ENCODE results near the gene ABTB1. TPM values are rescaled to one million over a fixed set of nuclear protein-coding genes. Genes with fewer than 3 reads are reported as not detected.

ABTB1 gene
- total RNA-seq, 1 experiment from 2014 or later, result 3.6 TPM

DNA sequence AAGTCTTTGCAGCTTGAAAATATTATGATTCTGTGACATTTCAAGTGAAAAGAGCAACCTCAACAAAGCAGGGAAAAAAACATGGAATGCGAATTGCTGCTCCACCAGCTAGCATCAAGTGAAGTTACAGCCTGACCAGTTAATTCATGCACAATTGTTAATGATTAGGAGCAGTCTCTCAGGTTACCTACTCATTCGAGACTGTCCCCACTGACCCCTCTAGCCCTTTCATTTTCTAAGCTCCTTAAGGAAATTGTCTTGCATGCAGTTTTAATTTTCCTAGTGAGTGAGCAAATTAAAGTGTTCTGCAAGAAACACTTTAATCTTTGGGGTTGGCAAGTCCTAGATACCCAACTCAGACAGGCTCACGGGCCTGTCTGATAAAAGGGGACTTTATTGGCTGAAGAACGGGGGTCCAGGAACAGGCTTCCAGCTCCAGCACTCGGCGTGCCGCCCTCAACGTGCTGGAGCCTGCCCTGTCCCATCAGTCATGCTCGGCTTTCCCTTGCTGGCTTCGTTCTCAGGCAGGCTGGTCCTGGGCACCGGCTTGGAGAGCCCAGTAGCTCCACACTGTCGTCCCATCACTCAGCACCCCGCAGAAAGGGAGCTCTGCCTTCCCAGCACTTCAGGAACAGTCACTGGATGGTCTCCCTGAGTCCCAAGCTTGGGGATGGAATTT, 25.4 kb upstream of the ABTB1 start:
- H3K4me3 ChIP-seq (ENCODE audit: low read length), result no peak overlapping the region
- no peaks in the 10 kb centered on the region for H3K9me2 ChIP-seq (replicated peaks; ENCODE audit: low read length)
- intact Hi-C loops (cut with micrococcal nuclease), result no loop called here
- H3K9me3 ChIP-seq (ENCODE audit: low read length), result no peaks in the 10 kb centered on the region
- H3K27ac ChIP-seq (ENCODE audit: low read length), result no peak overlapping the region
- no peak overlapping the region for H3K9ac ChIP-seq (ENCODE audit: low read length)
- no peaks in the 10 kb centered on the region for H3K27me3 ChIP-seq (ENCODE audit: low read length)
- ChIA-PET POLR2A (ENCODE audit: unreplicated experiment) (no interaction called here), CTCF (no interaction called here)
- no peak overlapping the region for H3K4me2 ChIP-seq (ENCODE audit: low read length)
- no peaks in the 10 kb centered on the region for H4K20me1 ChIP-seq (ENCODE audit: low read length)
- no peak overlapping the region for H2AFZ ChIP-seq (ENCODE audit: low read length)
- ATAC-seq, result no peak
- no TSS peak for BruUV-seq (replicated peaks)
- no peaks in the 10 kb centered on the region for H3K79me2 ChIP-seq (ENCODE audit: low read length)
- no peaks in the 10 kb centered on the region for H3K4me1 ChIP-seq (ENCODE audit: insufficient read depth, low read length)
- no peak for DNase-seq
- H3K36me3 ChIP-seq (ENCODE audit: low read depth, low read length), result no peaks in the 10 kb centered on the region
- no peaks in the 10 kb centered on the region for H3F3A ChIP-seq (ENCODE audit: low read length, unreplicated experiment)
- TF ChIP-seq EZH2phosphoT487 (IDR thresholded peaks at IDR 0.05; ENCODE audit: borderline replicate concordance, low read length) (no peak), EZH2 (IDR thresholded peaks at IDR 0.05; ENCODE audit: low read length, unreplicated experiment) (no peak)
- TF ChIP-seq, protein P1, sequence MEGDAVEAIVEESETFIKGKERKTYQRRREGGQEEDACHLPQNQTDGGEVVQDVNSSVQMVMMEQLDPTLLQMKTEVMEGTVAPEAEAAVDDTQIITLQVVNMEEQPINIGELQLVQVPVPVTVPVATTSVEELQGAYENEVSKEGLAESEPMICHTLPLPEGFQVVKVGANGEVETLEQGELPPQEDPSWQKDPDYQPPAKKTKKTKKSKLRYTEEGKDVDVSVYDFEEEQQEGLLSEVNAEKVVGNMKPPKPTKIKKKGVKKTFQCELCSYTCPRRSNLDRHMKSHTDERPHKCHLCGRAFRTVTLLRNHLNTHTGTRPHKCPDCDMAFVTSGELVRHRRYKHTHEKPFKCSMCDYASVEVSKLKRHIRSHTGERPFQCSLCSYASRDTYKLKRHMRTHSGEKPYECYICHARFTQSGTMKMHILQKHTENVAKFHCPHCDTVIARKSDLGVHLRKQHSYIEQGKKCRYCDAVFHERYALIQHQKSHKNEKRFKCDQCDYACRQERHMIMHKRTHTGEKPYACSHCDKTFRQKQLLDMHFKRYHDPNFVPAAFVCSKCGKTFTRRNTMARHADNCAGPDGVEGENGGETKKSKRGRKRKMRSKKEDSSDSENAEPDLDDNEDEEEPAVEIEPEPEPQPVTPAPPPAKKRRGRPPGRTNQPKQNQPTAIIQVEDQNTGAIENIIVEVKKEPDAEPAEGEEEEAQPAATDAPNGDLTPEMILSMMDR (conservative IDR thresholded peaks at IDR 0.05; ENCODE audit: low read depth, low read length), result no peak

DNA sequence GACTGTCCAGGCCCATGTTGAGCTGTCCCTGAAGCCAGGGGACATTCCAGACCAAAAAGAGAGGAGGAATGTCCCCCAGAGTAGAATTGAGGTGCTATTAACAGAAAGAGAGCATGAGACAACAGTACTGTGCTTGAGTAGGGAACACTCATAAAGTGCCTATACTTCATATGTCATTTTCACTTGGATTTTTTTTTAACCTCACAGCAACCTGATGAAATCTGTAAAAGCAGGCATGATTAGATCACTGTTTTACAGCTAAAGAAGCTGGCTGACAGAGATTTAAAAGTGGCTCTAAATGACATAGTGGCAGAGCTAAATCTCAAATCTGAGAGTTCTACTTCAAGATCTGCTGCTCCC, 24.9 kb upstream of the ABTB1 start:
- H3K79me2 ChIP-seq (ENCODE audit: low read length), result no peaks in the 10 kb centered on the region
- H3K9ac ChIP-seq (ENCODE audit: low read length), result no peak overlapping the region

DNA sequence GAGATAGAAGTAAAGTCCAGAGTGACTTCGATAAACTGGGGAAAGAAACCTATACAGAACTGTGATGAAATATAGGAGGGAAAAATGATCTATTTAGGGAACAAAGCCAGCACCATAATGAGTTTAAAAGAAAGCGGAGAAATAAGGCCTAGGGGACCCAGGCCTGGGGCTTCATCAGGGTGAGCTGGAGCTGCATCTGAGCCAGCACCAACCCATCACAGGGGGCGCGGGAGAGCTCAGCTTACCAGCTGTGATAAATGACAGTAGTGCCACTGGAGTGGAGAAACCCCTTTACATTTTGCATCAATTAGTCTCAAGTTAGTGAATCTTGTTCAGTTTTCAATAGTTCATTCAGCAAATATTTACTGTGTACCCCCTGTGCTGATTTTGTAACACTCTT, 22.5 kb upstream of the ABTB1 start:
- Histone ChIP-seq H3K27ac (ENCODE audit: low read length) (no peak overlapping the region), H3F3A (ENCODE audit: low read length, unreplicated experiment) (no peaks in the 10 kb centered on the region), H3K9me3 (ENCODE audit: low read length) (no peaks in the 10 kb centered on the region), H3K4me1 (ENCODE audit: insufficient read depth, low read length) (peaks cover 17% of the 10 kb centered on the region), H3K79me2 (ENCODE audit: low read length) (no peaks in the 10 kb centered on the region), H3K4me3 (ENCODE audit: low read length) (no peak overlapping the region), H2AFZ (ENCODE audit: low read length) (no peak overlapping the region), H3K27me3 (ENCODE audit: low read length) (no peaks in the 10 kb centered on the region), H3K36me3 (ENCODE audit: low read depth, low read length) (no peaks in the 10 kb centered on the region), H3K9me2 (replicated peaks; ENCODE audit: low read length) (no peaks in the 10 kb centered on the region), H3K9ac (ENCODE audit: low read length) (no peak overlapping the region), H4K20me1 (ENCODE audit: low read length) (no peaks in the 10 kb centered on the region), H3K4me2 (ENCODE audit: low read length) (no peak overlapping the region)
- DNase-seq (no peak), ATAC-seq (no peak)
- ChIA-PET CTCF (no interaction called here), POLR2A (ENCODE audit: unreplicated experiment) (no interaction called here)
- TF ChIP-seq EZH2 (IDR thresholded peaks at IDR 0.05; ENCODE audit: low read length, unreplicated experiment) (no peak), EZH2phosphoT487 (IDR thresholded peaks at IDR 0.05; ENCODE audit: borderline replicate concordance, low read length) (no peak)
- TF ChIP-seq, protein P1 (conservative IDR thresholded peaks at IDR 0.05; ENCODE audit: low read depth, low read length), result no peak
- no TSS peak for BruUV-seq (replicated peaks)
- intact Hi-C loops (cut with micrococcal nuclease), result loop anchor here (5.0 kb wide), 1 partner anchor 322 kb away; no protein-coding TSS in a partner anchor

More for the DNA sequence above, 24.9 kb upstream of the ABTB1 start:
- no peaks in the 10 kb centered on the region for H3K9me2 ChIP-seq (replicated peaks; ENCODE audit: low read length)
- no peaks in the 10 kb centered on the region for H3K4me1 ChIP-seq (ENCODE audit: insufficient read depth, low read length)
- CTCF ChIA-PET, result no interaction called here
- H3K4me3 ChIP-seq (ENCODE audit: low read length), result no peak overlapping the region
- intact Hi-C loops (cut with micrococcal nuclease), result no loop called here
- no TSS peak for BruUV-seq (replicated peaks)
- H4K20me1 ChIP-seq (ENCODE audit: low read length), result no peaks in the 10 kb centered on the region
- TF ChIP-seq EZH2phosphoT487 (IDR thresholded peaks at IDR 0.05; ENCODE audit: borderline replicate concordance, low read length) (no peak), EZH2 (IDR thresholded peaks at IDR 0.05; ENCODE audit: low read length, unreplicated experiment) (no peak)
- TF ChIP-seq, protein P1 (conservative IDR thresholded peaks at IDR 0.05; ENCODE audit: low read depth, low read length), result no peak
- H3K36me3 ChIP-seq (ENCODE audit: low read depth, low read length), result no peaks in the 10 kb centered on the region
- no peak for ATAC-seq
- H3K9me3 ChIP-seq (ENCODE audit: low read length), result no peaks in the 10 kb centered on the region
- no peak overlapping the region for H3K27ac ChIP-seq (ENCODE audit: low read length)
- H3K4me2 ChIP-seq (ENCODE audit: low read length), result no peak overlapping the region
- H3F3A ChIP-seq (ENCODE audit: low read length, unreplicated experiment), result no peaks in the 10 kb centered on the region
- DNase-seq, result no peak
- H3K27me3 ChIP-seq (ENCODE audit: low read length), result no peaks in the 10 kb centered on the region
- POLR2A ChIA-PET (ENCODE audit: unreplicated experiment), result no interaction called here
- no peak overlapping the region for H2AFZ ChIP-seq (ENCODE audit: low read length)
